Adrenal gland (tissue), 12 donors: ENCODE measurements around the gene ACTL6A. TPM values are rescaled to one million over a fixed set of nuclear protein-coding genes. Genes with fewer than 3 reads are reported as not detected.

Experiments used
- DNase-seq, 7 donors: peaks; one replicate each; pipeline ENCODE4 v3.0.0-alpha.2; 2019 to 2020
- H3K27ac ChIP-seq, 5 donors: fragments of 200-600 bp; sonication (generic) in 4 of 5; 1 replicate in 3 of 5; 2 replicates in 2 of 5; pipeline versions ENCODE4 v1.5.1 to v1.8.0; 2016 to 2020; ENCODE audit warnings: mild to moderate bottlenecking in 1 of 5
- H3K27me3 ChIP-seq: fragments of 200-600 bp; 2 replicates; pipeline ENCODE4 v1.8.0; 2021
- H3K36me3 ChIP-seq, 2 donors: fragments of 200-600 bp; replicated peaks in 1 of 2; 1 replicate in 1 of 2; 2 replicates in 1 of 2; pipeline versions ENCODE4 v1.5.1 to v1.8.0; 2018 to 2022
- H3K4me1 ChIP-seq, 2 donors: fragments of 200-600 bp; replicated peaks in 1 of 2; 1 replicate in 1 of 2; 2 replicates in 1 of 2; pipeline versions ENCODE4 v1.5.1 to v1.8.0; 2018 to 2021
- H3K4me3 ChIP-seq, 4 donors: fragments of 200-600 bp; sonication (generic) in 3 of 4; one replicate each; pipeline ENCODE4 v1.5.1; 2016 to 2018
- H3K9me3 ChIP-seq, 3 donors: fragments of 200-600 bp; sonication (generic) in 1 of 3; replicated peaks in 1 of 3; 1 replicate in 2 of 3; 2 replicates in 1 of 3; pipeline versions ENCODE4 v1.5.1 to v1.8.0; 2016 to 2021
- CTCF ChIP-seq, 6 experiments: fragments of 450-650 bp in 4 of 6; fragments of 200-600 bp in 2 of 6; sonication (generic) in 1 of 6; IDR thresholded peaks; 1 replicate in 5 of 6; 2 replicates in 1 of 6; pipeline versions ENCODE4 v1.5.1 to v1.8.0; 2016 to 2021; ENCODE audit warnings: antibody characterized with exemption in 6 of 6, mild to moderate bottlenecking in 2 of 6, moderate library complexity in 1 of 6
- POLR2A ChIP-seq, 2 donors: fragments of 450-650 bp; IDR thresholded peaks; one replicate each; pipeline ENCODE4 v1.6.1; 2017; ENCODE audit warnings: antibody characterized with exemption in 2 of 2, mild to moderate bottlenecking in 2 of 2, moderate library complexity in 1 of 2
- WGBS, 4 donors: extraction: QIAGEN DNeasy Blood & Tissue Kit in 2 of 4; methylation state at CpG; one replicate each; pipeline versions ENCODE4 v1.1.5 to v1.1.7; 2013 to 2017; 5-methylcytosine and 5-hydroxymethylcytosine counted together
- intact Hi-C, 2 donors: fragments of 100-400 bp; cut with DNase I; formaldehyde crosslinking; loops; one replicate each; pipeline versions ENCODE4 v1.14.1 to v1.15.0; 2022 to 2023
- polyA plus RNA-seq, 3 donors: library from polyadenylated mRNA; stranded (reverse); fragments of 200-250 nt in 2 of 3; fragments of 350-450 nt in 1 of 3; fragmentation: Illumina TruSeq in 1 of 3; extraction: RNeasy Lipid Tissue Mini Kit (QIAGEN cat#74804) in 1 of 3; gene quantifications; one replicate each; pipeline ENCODE4 v1.2.3, GENCODE V29; 2013 to 2014
- small RNA-seq, 2 donors: library from RNA; depleted of rRNA; stranded (forward); fragments of <200 nt; gene quantifications; one replicate each; pipeline ENCODE3, GENCODE V24; 2016
- total RNA-seq, 9 donors: library from RNA; depleted of rRNA in 4 of 9; stranded (reverse); fragments of >200 nt in 4 of 9; fragments of 120-200 nt in 1 of 9; fragmentation: NEBNext Ultra II Directional in 1 of 9; extraction: Animal tissue kit (Norgen Biotek cat#: 25700) in 1 of 9; gene quantifications; one replicate each; pipeline versions ENCODE4 v1.1.0 to v1.2.4, GENCODE V29; 2013 to 2023
- donor health status: healthy with polysubstance abuse.
- donor health status: Bipolar disorder and iron deficiency.
- donor health status: DM: yes; HTN: yes; CAD: no.
- donor health status: DM: no; HTN: no; CAD: no.
- donor health status: DM: no; HTN: no; CAD: no.
- donor health status: DM: yes; HTN: yes; CAD: no.

Gene ACTL6A
- total and polyA plus RNA-seq, 12 donors: 28.9 to 62.9 (median 44.0) TPM

- Histone ChIP-seq H3K4me3 (no peak overlapping the region), H3K4me1 (peaks cover 17 to 26% of the 10 kb centered on the region in 2 donors), H3K27me3 (no peaks in the 10 kb centered on the region), H3K27ac (peak overlapping the region in 4 of 5 donors; percentile 7 to 44 (median 22)), H3K9me3 (no peaks in the 10 kb centered on the region), H3K36me3 (peaks cover 0 to 22% of the 10 kb centered on the region in 2 donors)
- WGBS, 4 donors: 41 to 48% (median 44%) methylated on average over 4 of the region's 4 CpGs
- DNase-seq: no peak
- intact Hi-C loops: no loop called here
- no peak for TF ChIP-seq POLR2A (IDR thresholded peaks at IDR 0.05)
- TF ChIP-seq CTCF (IDR thresholded peaks at IDR 0.05): no peak
These were observed 52.9 kb downstream of the ACTL6A start for GRCh38 chr3:179615458-179616173.

- H3K36me3 ChIP-seq: peaks cover 0 to 57% of the 10 kb centered on the region in 2 donors
- intact Hi-C loops: no loop called here
- H3K4me3 ChIP-seq: no peak overlapping the region
- H3K27me3 ChIP-seq: no peaks in the 10 kb centered on the region
- H3K27ac ChIP-seq: no peak overlapping the region
- H3K4me1 ChIP-seq: no peaks in the 10 kb centered on the region
- H3K9me3 ChIP-seq: no peaks in the 10 kb centered on the region
- no peak for TF ChIP-seq POLR2A (IDR thresholded peaks at IDR 0.05)
- TF ChIP-seq CTCF (IDR thresholded peaks at IDR 0.05): no peak
- no peak for DNase-seq
- WGBS, 4 donors: 93 to 100% (median 95%) methylated on average over 2 of the region's 2 CpGs
These were observed 59.3 kb downstream of the ACTL6A start for GRCh38 chr3:179622023-179622422.

GRCh38 chr3:179624451-179624850, 61.7 kb downstream of the ACTL6A start:
- Histone ChIP-seq H3K4me3 (no peak overlapping the region), H3K4me1 (no peaks in the 10 kb centered on the region), H3K9me3 (no peaks in the 10 kb centered on the region), H3K27me3 (no peaks in the 10 kb centered on the region), H3K36me3 (peaks cover 0 to 36% of the 10 kb centered on the region in 2 donors), H3K27ac (no peak overlapping the region)
- intact Hi-C loops: no loop called here
- no peak for DNase-seq
- whole genome bisulfite sequencing, 4 donors: 68 to 82% (median 79%) methylated on average over 3 of the region's 3 CpGs
- TF ChIP-seq POLR2A (IDR thresholded peaks at IDR 0.05) (no peak), CTCF (IDR thresholded peaks at IDR 0.05) (no peak)

- WGBS, 4 donors: 77 to 86% (median 84%) methylated on average over 3 of the region's 3 CpGs
These were observed 68.2 kb downstream of the ACTL6A start for GRCh38 chr3:179630753-179631451.

More at GRCh38 chr3:179630753-179631451, 68.2 kb downstream of the ACTL6A start:
- Histone ChIP-seq H3K27ac (no peak overlapping the region), H3K9me3 (no peaks in the 10 kb centered on the region), H3K4me1 (no peaks in the 10 kb centered on the region), H3K27me3 (no peaks in the 10 kb centered on the region), H3K4me3 (no peak overlapping the region), H3K36me3 (no peaks in the 10 kb centered on the region)
- no peak for DNase-seq
- TF ChIP-seq POLR2A (IDR thresholded peaks at IDR 0.05) (no peak), CTCF (IDR thresholded peaks at IDR 0.05) (no peak)
- intact Hi-C loops: no loop called here

Small RNA genes within 50 kb of the gene (small RNA-seq; reads per million reads assigned to genes)
- 0 reads per million in 2 donors for gene AC090425.1
- gene RF01210: 0 reads per million in 2 donors

Other genes with a start within 250 kb of the ACTL6A start
- 10 to 100 TPM; 25.9 to 53.4 (median 44.7) TPM for gene ZNF639, start 239.9 kb upstream of the ACTL6A start, total RNA-seq
- 10 to 100 TPM; 14.8 to 52.5 (median 19.0) TPM for gene ZNF639, start 239.9 kb upstream of the ACTL6A start, polyA plus RNA-seq
- 10 to 100 TPM; 20.1 to 60.9 (median 41.9) TPM for gene MFN1, start 215.2 kb upstream of the ACTL6A start, total RNA-seq
- 10 to 100 TPM; 12.4 to 48.7 (median 15.7) TPM for gene MFN1, start 215.2 kb upstream of the ACTL6A start, polyA plus RNA-seq
- 10 to 100 TPM in 8 of 9 donors, 1 to 10 TPM in 1; 9.4 to 21.8 (median 13.7) TPM for gene GNB4, start 111.5 kb upstream of the ACTL6A start, total RNA-seq
- 1 to 10 TPM; 2.6 to 9.9 (median 4.7) TPM for gene GNB4, start 111.5 kb upstream of the ACTL6A start, polyA plus RNA-seq
- gene MRPL47, start 41.7 kb downstream of the ACTL6A start, total RNA-seq: 10 to 100 TPM; 15.9 to 94.9 (median 34.9) TPM
- 100 to 1,000 TPM in 1 of 3 donors, 10 to 100 TPM in 2; 62.1 to 108 (median 94.0) TPM for gene MRPL47, start 41.7 kb downstream of the ACTL6A start, polyA plus RNA-seq
- gene NDUFB5, start 41.9 kb downstream of the ACTL6A start, total RNA-seq: 100 to 1,000 TPM; 129 to 345 (median 174) TPM
- gene NDUFB5, start 41.9 kb downstream of the ACTL6A start, polyA plus RNA-seq: 100 to 1,000 TPM; 105 to 240 (median 126) TPM
- gene USP13, start 90.1 kb downstream of the ACTL6A start, total RNA-seq: 10 to 100 TPM; 28.3 to 61.1 (median 46.6) TPM
- gene USP13, start 90.1 kb downstream of the ACTL6A start, polyA plus RNA-seq: 10 to 100 TPM in 1 of 3 donors, 1 to 10 TPM in 2; 6.9 to 28.4 (median 9.3) TPM